Stromal cell of bone marrow (primary cell): ENCODE results near the gene FHIT.
A peak's percentile ranks its signal among the peaks of the same experiment; 100 is the strongest.

Experiments
- DNase-seq: peaks from one replicate; pipeline ENCODE4 v3.0.0-alpha.2; 2012; ENCODE audit warnings: low read depth

The FHIT gene

GRCh38 chr3:60323651-60324050, 927.6 kb downstream of the FHIT start:
- no peak for DNase-seq

- DNase-seq = no peak
These were observed 928.1 kb downstream of the FHIT start for GRCh38 chr3:60323180-60323579.

- no peak for DNase-seq
These were observed 928.9 kb downstream of the FHIT start for GRCh38 chr3:60322298-60322856.

GRCh38 chr3:60319179-60319858, 931.9 kb downstream of the FHIT start:
- no peak for DNase-seq

GRCh38 chr3:60316121-60316797, 935.0 kb downstream of the FHIT start:
- peak; percentile 39 for DNase-seq

GRCh38 chr3:60313951-60314461, 937.2 kb downstream of the FHIT start:
- no peak for DNase-seq

- no peak for DNase-seq
These were observed 937.9 kb downstream of the FHIT start for GRCh38 chr3:60313231-60313798.

- no peak for DNase-seq
These were observed 941.5 kb downstream of the FHIT start for GRCh38 chr3:60309539-60310268.

- DNase-seq = no peak
These were observed 942.4 kb downstream of the FHIT start for GRCh38 chr3:60308808-60309207.

GRCh38 chr3:60307562-60308199, 943.6 kb downstream of the FHIT start:
- no peak for DNase-seq

- DNase-seq = no peak
These were observed 947.1 kb downstream of the FHIT start for GRCh38 chr3:60304112-60304511.

- DNase-seq = no peak
These were observed 948.1 kb downstream of the FHIT start for GRCh38 chr3:60303160-60303559.

GRCh38 chr3:60301142-60301541, 950.1 kb downstream of the FHIT start:
- DNase-seq = no peak

GRCh38 chr3:60298141-60298540, 953.1 kb downstream of the FHIT start:
- DNase-seq = no peak

GRCh38 chr3:60294181-60294580, 957.1 kb downstream of the FHIT start:
- DNase-seq = peak; percentile 60

- no peak for DNase-seq
These were observed 960.1 kb downstream of the FHIT start for GRCh38 chr3:60291115-60291514.

- DNase-seq = no peak
These were observed 961.1 kb downstream of the FHIT start for GRCh38 chr3:60290122-60290492.

- no peak for DNase-seq
These were observed 961.7 kb downstream of the FHIT start for GRCh38 chr3:60289341-60290121.

- no peak for DNase-seq
These were observed 968.4 kb downstream of the FHIT start for GRCh38 chr3:60282866-60283265.

- no peak for DNase-seq
These were observed 969.3 kb downstream of the FHIT start for GRCh38 chr3:60281970-60282369.

- no peak for DNase-seq
These were observed 973.9 kb downstream of the FHIT start for GRCh38 chr3:60277361-60277800.
